H4 (cell line): Measurements from ENCODE around the gene KRTAP4-8. TPM values are rescaled to one million over a fixed set of nuclear protein-coding genes. Genes with fewer than 3 reads are reported as not detected.
"Not testable (repeated sequence)": the region's sequence is repeated elsewhere in the genome, so short reads cannot be mapped to it uniquely, and the experiment has no call there.

ENCODE experiments used
- DNase-seq: peaks from one replicate; pipeline ENCODE4 v3.0.0-alpha.2; 2015; ENCODE audit warnings: low spot score
- total RNA-seq: library from RNA; depleted of rRNA; stranded (reverse); fragments of >200 nt; shearing (Covaris generic); gene quantifications from 2 replicates; pipeline ENCODE4 v1.2.3, GENCODE V29; 2014

Gene KRTAP4-8
- total RNA-seq, 1 experiment from 2014 or later, result not detected

GRCh38 chr17:41108728-41109386 lies 10.9 kb upstream of the KRTAP4-8 start:
- DNase-seq, result not testable (repeated sequence)

- no peak for DNase-seq
These were observed 10.1 kb upstream of the KRTAP4-8 start for GRCh38 chr17:41107941-41108450.

DNA sequence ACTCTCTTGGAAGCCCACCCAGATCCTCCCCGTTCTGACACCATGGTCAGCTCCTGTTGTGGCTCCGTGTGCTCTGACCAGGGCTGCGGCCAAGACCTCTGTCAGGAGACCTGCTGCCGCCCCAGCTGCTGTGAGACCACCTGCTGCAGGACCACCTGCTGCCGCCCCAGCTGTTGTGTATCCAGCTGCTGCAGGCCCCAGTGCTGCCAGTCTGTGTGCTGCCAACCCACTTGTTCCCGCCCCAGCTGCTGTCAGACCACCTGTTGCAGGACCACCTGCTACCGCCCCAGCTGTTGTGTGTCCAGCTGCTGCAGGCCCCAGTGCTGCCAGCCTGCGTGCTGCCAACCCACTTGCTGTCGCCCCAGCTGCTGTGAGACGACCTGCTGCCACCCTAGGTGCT lies 7.4 kb upstream of the KRTAP4-8 start, which contains the start of gene KRTAP4-9:
Gene KRTAP4-9, plus strand, starts transcription at position 43 of the 400 bp plus-strand sequence. Its CDS starts 0 bp downstream, at position 43.
- not testable (repeated sequence) for DNase-seq

DNA sequence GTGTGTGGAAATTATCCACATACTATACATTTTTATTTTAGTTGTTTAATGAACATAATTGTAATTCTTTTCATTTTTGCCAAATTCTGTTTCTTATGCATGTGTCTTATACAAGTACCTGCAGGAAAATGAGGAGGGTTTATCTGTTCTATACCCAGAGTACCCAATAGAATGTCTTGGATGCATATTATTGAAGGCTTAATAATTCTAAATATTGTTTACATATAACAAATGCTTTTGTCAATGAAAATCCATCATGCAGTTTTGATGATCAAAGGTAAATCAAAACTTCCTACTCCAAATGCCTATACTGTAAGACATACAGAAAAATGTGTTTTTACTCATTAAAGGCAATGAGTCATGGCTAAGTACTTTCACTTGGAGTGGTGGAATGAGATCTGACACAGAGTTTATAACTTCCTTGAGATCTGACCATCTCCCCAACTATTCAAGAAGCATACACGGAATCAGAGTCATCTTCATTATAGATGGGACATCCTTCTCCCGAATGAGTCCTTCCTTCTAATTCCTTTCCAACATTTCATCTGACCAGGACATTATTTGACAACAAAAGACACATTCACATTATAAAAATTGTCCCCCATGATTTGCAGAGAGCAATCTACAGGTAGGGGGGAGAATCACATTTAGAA lies 6.6 kb upstream of the KRTAP4-8 start:
- DNase-seq, result not testable (repeated sequence)

GRCh38 chr17:41103896-41104295 lies 6.0 kb upstream of the KRTAP4-8 start:
- DNase-seq, result no peak

DNA sequence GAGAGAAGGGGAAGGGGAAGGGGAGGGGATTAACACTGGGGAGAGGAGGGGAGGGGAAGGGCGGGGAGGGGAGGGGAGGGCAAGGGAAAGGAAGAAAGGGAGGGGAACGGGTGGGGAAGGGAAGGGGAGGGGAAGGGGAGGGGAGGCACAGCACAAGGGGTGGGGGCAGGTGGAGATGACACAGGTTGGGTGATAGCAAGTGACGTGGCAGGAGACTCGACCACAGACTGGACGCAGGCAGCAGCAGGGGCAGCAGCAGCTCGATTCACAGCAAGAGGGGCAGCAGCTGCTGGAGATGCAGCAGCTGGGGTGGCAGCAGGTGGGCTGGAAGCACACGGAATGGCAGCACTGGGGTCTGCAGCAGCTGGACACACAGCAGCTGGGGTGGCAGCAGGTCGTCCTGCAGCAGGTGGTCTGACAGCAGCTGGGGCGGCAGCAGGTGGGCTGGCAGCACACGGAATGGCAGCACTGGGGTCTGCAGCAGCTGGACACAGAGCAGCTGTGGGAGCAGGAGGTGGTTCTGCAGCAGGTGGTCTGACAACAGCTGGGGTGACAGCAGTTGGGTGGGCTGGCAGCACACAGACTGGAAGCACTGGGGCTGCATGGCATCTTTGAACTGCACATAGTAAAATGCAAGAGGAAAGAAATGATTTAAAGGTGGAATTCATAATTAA lies 3.8 kb upstream of the KRTAP4-8 start, which contains the start of gene KRTAP4-16:
Gene KRTAP4-16, minus strand, starts transcription at position 624 of the 674 bp plus-strand sequence. Its CDS starts 0 bp downstream, at position 624.
- no peak for DNase-seq

DNA sequence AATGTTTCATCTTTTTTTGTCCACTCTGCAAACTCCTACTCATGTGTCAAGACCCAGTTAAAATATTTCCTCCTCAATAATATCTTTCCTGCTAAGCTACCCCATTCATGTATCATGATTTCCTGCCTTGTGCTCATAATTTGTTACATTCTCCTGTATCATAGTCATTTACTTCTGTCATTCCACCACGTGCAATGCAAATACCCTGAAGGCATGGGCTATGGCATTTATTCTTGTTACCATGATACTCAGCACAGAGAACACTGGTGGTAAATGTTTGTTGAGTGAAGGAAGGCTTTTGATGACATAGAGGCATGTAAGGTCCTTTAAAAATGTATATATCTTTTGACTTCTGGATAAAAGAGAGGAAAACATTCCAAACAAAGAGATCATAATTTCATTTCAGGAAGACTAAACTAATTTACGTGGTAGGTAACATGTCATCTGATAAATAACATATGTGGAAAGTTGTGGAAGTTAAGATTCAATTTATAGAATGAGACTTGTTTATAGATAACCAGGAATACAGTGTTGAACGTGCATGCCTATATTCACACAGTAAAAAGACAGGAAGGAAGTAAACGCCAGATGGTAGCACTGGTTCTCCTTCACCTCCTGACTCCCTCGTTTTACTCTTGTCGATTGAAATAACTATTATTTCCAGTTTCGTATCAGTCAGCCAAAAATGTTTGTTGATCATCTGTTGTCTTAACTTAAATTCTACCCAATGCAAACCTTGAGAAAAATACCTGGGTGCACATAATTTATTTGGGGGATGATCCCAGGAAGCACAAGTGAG lies 1.9 kb upstream of the KRTAP4-8 start:
- not testable (repeated sequence) for DNase-seq

GRCh38 chr17:41098481-41098880 lies 539 bp upstream of the KRTAP4-8 start:
- DNase-seq, result no peak

DNA sequence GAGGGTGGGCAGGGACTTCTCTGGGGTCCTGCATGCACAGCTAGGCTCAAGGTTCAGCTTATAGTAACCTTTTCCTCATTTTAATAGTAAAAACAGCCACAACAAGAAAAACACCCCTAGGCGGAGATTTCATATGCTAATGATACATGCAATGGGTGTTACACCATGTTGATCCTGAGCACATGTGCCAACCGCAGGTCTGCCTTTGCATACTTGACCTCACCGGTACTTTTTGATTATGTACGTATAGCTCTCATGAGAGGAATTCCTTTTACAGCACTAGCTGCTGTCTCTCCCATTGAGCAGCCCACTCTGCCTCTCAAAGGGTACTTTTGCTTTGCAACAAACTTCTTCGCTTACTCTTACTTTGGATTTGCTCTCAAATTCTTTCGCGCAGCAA lies 1.9 kb downstream of the KRTAP4-8 start:
- DNase-seq, result no peak

GRCh38 chr17:41088760-41089352 lies 9.1 kb downstream of the KRTAP4-8 start:
- not testable (repeated sequence) for DNase-seq

DNA sequence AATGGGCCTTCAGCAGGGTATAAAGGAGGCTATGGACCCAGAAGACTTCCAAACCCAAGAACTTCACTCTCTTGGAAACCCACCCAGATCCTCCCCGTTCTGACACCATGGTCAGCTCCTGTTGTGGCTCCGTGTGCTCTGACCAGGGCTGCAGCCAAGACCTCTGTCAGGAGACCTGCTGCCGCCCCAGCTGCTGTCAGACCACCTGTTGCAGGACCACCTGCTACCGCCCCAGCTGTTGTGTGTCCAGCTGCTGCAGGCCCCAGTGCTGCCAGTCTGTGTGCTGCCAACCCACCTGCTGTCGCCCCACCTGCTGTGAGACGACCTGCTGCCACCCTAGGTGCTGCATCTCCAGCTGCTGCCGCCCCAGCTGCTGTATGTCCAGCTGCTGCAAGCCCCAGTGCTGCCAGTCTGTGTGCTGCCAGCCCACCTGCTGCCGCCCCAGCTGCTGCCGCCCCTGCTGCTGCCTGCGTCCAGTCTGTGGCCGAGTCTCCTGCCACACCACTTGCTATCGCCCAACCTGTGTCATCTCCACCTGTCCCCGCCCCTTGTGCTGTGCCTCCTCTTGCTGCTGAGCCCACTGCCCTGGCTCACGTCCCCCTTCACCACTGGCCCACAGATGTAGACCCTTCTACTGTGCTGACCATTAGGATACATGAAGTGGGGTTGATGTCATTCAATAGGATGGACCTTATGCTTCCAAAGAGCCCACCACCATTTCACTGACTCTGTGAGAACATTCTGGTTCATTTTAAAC lies 13.7 kb downstream of the KRTAP4-8 start, which contains the start of gene KRTAP4-7:
Gene KRTAP4-7, plus strand, starts transcription at position 51 of the 757 bp plus-strand sequence. Its CDS starts 57 bp downstream, at position 108.
- DNase-seq, result not testable (repeated sequence)

- DNase-seq, result not testable (repeated sequence)
These were observed 14.5 kb downstream of the KRTAP4-8 start for GRCh38 chr17:41083427-41083826.

DNA sequence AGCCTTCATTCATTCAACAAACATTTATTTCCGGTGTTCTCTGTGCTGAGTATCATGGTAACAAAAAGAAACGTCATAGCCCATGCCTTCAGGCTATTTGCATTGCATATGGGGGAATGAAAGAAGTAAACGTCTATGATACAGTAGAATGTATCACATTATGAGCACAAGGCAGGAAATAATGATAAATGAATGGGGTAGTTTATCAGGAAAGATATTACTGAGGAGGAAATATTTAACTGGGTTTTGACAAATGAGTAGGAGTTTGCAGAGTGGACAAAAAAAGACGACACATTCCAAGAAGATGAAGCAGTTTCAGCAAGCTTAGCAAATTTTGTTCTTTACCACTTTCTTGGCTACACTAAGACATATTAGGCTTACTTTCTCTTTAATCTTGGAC lies 15.3 kb downstream of the KRTAP4-8 start:
- peak; percentile 16 for DNase-seq

DNA sequence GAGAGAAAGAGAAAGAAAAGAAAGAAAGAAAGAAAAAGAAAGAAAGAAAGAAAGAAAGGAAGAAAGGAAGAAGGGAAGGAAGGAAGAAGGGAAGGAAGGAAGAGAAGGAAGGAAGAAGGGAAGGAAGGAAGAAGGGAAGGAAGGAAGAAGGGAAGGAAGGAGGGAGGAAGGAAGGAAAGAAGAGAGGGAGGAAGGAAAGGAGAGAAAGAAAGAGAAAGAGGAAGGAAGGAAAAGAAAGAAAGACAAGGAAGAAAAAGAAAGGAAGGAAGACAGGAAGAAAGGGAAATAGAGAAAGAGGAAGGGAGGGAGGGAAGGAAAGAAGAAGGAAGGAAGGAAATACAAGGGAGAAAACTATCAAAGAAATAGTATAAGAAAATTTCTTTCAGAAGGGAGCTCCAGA lies 21.2 kb downstream of the KRTAP4-8 start:
- no peak for DNase-seq

DNA sequence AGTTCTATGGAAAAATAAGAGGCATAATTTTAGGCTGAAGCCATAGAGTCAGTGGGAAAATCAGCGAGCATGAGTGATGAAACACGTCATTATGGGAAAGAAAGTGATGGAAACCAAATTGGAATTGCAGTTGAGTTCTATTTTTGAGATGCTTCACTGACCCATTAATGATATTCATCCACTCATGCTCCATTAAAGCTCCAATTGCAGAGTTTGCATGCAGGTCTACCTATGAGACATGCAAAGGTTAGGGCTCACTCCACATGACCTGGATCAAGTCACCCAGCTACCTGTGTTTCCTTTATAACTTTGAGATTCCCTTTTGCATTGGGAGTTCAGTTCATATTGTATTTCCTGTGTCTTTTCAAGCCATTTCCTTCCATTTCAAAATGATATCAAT lies 24.3 kb downstream of the KRTAP4-8 start:
- DNase-seq, result no peak

DNA sequence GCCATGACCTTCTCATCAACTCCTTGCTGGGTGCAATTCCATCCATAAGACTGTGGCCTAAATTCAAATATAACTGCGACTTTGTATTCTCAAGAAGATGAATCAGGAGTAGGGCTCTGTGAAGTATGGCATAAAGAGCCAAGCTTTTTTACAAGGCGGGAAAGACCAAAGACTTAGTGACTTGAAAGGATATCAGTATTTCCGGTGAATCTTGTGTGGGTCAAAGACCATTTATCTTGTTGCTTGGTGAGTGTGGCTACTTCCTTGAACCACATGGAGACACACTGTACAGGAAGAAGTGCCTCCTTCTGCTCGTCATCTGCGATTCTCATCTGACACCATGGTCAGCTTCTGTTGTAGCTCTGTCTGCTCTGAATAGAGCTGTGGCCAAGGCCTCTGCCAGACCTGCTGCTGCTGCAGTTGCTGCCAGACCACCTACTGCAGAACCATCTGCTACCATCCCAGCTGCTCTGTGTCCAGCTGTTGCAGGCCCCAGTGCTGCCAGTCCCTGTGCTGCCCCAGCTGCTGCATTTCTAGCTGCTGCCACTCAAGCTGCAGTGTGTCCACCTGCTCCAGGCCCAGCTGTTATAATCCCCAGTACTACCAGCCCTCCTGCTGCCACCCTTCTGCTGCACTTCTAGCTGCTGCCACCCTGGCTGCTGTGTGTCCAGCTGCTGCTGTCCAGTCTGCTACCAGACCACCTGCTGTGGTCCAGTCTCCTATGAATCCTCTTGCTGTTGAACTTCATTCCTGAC lies 26.2 kb downstream of the KRTAP4-8 start:
- no peak for DNase-seq

- DNase-seq, result no peak
These were observed 28.9 kb downstream of the KRTAP4-8 start for GRCh38 chr17:41069031-41069430.

GRCh38 chr17:41067281-41067680 lies 30.7 kb downstream of the KRTAP4-8 start:
- no peak for DNase-seq

GRCh38 chr17:41065829-41066624 lies 31.9 kb downstream of the KRTAP4-8 start, which contains the start of gene KRTAP2-4:
KRTAP2-4 (minus strand) TSS chr17:41065879; CDS start chr17:41065845, 34 bp downstream.
- peak; percentile 73 for DNase-seq
